HL-60 (cell line): ENCODE measurements around the gene PWWP2B.

Experiments used
- DNase-seq, 2 experiments: peaks; one replicate each; pipeline ENCODE4 v3.0.0-alpha.2; 2010 to 2020; ENCODE audit warnings: low read depth in 1 of 2, low spot score in 1 of 2
- H3K27ac ChIP-seq: fragments of 250-450 bp; sonication (Bioruptor Pico); replicated peaks from 2 replicates; pipeline ENCODE4 v1.5.1; 2020; ENCODE audit warnings: mild to moderate bottlenecking, moderate library complexity
- H3K27me3 ChIP-seq: fragments of 250-450 bp; sonication (Bioruptor Pico); 2 replicates; pipeline ENCODE4 v1.5.1; 2021; ENCODE audit warnings: mild to moderate bottlenecking, moderate library complexity; ENCODE audit not compliant: insufficient read depth, poor library complexity, severe bottlenecking
- H3K4me3 ChIP-seq: replicated peaks from 2 replicates; pipeline ENCODE4 v1.5.1; 2011; ENCODE audit warnings: mild to moderate bottlenecking, control low read depth, low read length; ENCODE audit not compliant: insufficient read depth
- CTCF ChIP-seq: IDR thresholded peaks from one replicate; pipeline ENCODE4 v1.5.1; 2011; ENCODE audit warnings: low read length, control low read depth, inconsistent platforms; ENCODE audit not compliant: insufficient read depth
- GABPA ChIP-seq: IDR thresholded peaks from 2 replicates; pipeline ENCODE4 v1.6.1; 2012; ENCODE audit warnings: low read depth
- POLR2AphosphoS5 ChIP-seq: IDR thresholded peaks from 2 replicates; pipeline ENCODE4 v1.6.1; 2012; ENCODE audit warnings: low read depth
- SPI1 ChIP-seq: IDR thresholded peaks from 2 replicates; pipeline ENCODE4 v1.6.1; 2012; ENCODE audit warnings: low read depth, mild to moderate bottlenecking, borderline replicate concordance
- TF ChIP-seq, protein P1 (sequence below): IDR thresholded peaks from 2 replicates; pipeline ENCODE4 v1.6.1; 2012; ENCODE audit warnings: low read depth; ENCODE audit not compliant: insufficient replicate concordance

PWWP2B gene

DNA sequence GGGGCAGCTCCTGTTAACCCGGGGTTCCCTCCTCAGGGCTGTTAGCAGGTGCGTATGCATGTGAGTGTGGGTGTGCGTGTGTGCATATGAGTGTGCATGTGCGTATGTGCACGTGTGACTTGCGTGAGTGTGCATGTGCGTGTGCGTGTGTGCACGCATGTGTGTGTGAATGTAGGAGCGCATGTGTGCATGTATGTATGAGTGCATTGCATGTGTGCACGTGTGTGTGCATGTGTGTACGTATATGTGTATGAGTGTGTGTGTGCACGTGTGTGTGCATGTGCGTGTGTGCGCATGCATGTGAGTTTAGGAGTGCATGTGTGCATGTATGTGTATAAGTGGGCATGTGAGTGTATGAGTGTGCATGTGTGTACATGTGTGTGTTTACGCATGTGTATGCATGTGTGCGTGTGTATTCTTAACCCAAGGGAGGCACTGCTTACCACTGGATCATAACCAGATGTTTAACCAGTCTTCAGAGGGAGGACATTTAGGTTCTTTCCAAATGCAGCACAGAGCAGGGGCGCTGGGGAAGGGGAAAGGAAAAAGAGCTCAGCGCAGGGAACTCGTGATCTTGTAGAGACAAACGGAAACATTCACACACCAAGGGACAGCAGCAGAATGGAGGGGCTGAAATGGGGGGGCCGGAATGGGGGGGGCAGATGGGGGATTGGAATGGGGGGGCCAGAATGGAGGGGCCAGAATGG, 45.0 kb downstream of the PWWP2B start:
- no peak for TF ChIP-seq POLR2AphosphoS5
- TF ChIP-seq, protein P1, sequence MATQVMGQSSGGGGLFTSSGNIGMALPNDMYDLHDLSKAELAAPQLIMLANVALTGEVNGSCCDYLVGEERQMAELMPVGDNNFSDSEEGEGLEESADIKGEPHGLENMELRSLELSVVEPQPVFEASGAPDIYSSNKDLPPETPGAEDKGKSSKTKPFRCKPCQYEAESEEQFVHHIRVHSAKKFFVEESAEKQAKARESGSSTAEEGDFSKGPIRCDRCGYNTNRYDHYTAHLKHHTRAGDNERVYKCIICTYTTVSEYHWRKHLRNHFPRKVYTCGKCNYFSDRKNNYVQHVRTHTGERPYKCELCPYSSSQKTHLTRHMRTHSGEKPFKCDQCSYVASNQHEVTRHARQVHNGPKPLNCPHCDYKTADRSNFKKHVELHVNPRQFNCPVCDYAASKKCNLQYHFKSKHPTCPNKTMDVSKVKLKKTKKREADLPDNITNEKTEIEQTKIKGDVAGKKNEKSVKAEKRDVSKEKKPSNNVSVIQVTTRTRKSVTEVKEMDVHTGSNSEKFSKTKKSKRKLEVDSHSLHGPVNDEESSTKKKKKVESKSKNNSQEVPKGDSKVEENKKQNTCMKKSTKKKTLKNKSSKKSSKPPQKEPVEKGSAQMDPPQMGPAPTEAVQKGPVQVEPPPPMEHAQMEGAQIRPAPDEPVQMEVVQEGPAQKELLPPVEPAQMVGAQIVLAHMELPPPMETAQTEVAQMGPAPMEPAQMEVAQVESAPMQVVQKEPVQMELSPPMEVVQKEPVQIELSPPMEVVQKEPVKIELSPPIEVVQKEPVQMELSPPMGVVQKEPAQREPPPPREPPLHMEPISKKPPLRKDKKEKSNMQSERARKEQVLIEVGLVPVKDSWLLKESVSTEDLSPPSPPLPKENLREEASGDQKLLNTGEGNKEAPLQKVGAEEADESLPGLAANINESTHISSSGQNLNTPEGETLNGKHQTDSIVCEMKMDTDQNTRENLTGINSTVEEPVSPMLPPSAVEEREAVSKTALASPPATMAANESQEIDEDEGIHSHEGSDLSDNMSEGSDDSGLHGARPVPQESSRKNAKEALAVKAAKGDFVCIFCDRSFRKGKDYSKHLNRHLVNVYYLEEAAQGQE = no peak
- no peak for TF ChIP-seq GABPA
- TF ChIP-seq CTCF = no peak
- TF ChIP-seq SPI1 = no peak
- Histone ChIP-seq H3K27ac (no peak overlapping the region), H3K4me3 (no peak overlapping the region), H3K27me3 (no peaks in the 10 kb centered on the region)
- DNase-seq = no peak

DNA sequence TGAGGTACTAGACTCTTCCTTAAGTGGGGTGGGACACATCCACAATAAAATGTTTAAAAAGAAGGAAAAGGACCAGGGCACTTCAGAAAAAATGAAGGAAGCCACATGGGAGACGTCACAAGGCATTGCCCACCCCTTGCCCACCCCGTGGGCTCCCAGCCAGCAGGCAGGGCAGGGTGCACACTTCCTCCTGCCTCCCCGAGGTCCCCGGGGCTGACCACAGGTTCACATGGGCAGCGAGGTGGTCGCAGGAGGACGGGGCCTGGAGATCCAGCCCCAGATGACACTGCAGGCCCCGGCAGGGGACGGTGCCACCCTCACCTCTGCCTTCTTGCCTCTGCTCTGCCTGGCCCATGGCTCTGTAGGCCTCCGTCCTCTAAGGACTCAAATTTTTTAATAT, 45.6 kb downstream of the PWWP2B start:
- no peak for DNase-seq
- Histone ChIP-seq H3K4me3 (no peak overlapping the region), H3K27me3 (no peaks in the 10 kb centered on the region), H3K27ac (peak overlapping the region; percentile 55)
- TF ChIP-seq POLR2AphosphoS5 = no peak
- TF ChIP-seq, protein P1 = no peak
- TF ChIP-seq CTCF = no peak
- TF ChIP-seq SPI1 = no peak
- TF ChIP-seq GABPA = no peak

DNA sequence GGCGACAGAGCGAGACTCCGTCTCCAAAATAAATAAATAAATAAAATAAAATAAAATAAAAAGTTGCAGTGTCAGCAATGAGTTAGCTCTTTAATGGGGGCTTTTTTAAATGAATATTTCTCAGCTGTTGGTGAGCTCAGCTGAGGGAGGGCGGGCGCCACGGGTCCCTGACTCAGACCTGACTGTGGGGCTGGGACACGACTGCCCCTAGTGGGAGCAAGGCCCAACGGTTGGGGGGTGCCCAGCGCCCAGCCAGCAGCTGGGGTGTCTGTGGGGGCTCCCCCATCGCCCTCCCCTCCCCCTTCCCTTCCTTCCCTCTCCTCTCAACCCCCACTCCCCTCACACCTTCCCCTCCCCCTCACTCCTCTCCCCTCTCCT, 46.6 kb downstream of the PWWP2B start:
- Histone ChIP-seq H3K27me3 (no peaks in the 10 kb centered on the region), H3K27ac (peak overlapping the region; percentile 55)
- peak in 1 of 2 experiments; percentile 84 for DNase-seq

More for the DNA sequence above, 46.6 kb downstream of the PWWP2B start:
- no peak overlapping the region; the same call in 1 of the 2 replicates for H3K4me3 ChIP-seq
- TF ChIP-seq, protein P1 = no peak
- TF ChIP-seq CTCF = peak; percentile 63
